Measurements from ENCODE around the gene SYCP2.

Gene SYCP2

GRCh38 chr20:59821201-59821600 lies 112.2 kb downstream of the SYCP2 start:
- TF ChIP-seq CTCF (IDR thresholded peaks at IDR 0.05; ENCODE audit: control insufficient read depth, insufficient read depth, low read depth, low read length, missing control alignments), result no peak
- DNase-seq (ENCODE audit: low read depth), result no peak
- no peak overlapping the region for H3K4me3 ChIP-seq (ENCODE audit: control insufficient read depth, low read depth, low read length)

- H3K4me3 ChIP-seq (ENCODE audit: control insufficient read depth, low read depth, low read length), result no peak overlapping the region
- no peak for TF ChIP-seq CTCF (IDR thresholded peaks at IDR 0.05; ENCODE audit: control insufficient read depth, insufficient read depth, low read depth, low read length, missing control alignments)
- DNase-seq (ENCODE audit: low read depth), result no peak
Observed at GRCh38 chr20:59820204-59821041, 113.0 kb downstream of the SYCP2 start.

- TF ChIP-seq CTCF (IDR thresholded peaks at IDR 0.05; ENCODE audit: control insufficient read depth, insufficient read depth, low read depth, low read length, missing control alignments), result no peak
- no peak for DNase-seq (ENCODE audit: low read depth)
- no peak overlapping the region for H3K4me3 ChIP-seq (ENCODE audit: control insufficient read depth, low read depth, low read length)
Observed at GRCh38 chr20:59819496-59820203, 113.8 kb downstream of the SYCP2 start.

GRCh38 chr20:59818911-59819310 lies 114.5 kb downstream of the SYCP2 start:
- no peak overlapping the region for H3K4me3 ChIP-seq (ENCODE audit: control insufficient read depth, low read depth, low read length)
- TF ChIP-seq CTCF (IDR thresholded peaks at IDR 0.05; ENCODE audit: control insufficient read depth, insufficient read depth, low read depth, low read length, missing control alignments), result no peak
- no peak for DNase-seq (ENCODE audit: low read depth)

GRCh38 chr20:59817846-59818615 lies 115.4 kb downstream of the SYCP2 start:
- DNase-seq (ENCODE audit: low read depth), result no peak
- H3K4me3 ChIP-seq (ENCODE audit: control insufficient read depth, low read depth, low read length), result no peak overlapping the region
- no peak for TF ChIP-seq CTCF (IDR thresholded peaks at IDR 0.05; ENCODE audit: control insufficient read depth, insufficient read depth, low read depth, low read length, missing control alignments)

GRCh38 chr20:59817406-59817805 lies 116.0 kb downstream of the SYCP2 start:
- H3K4me3 ChIP-seq (ENCODE audit: control insufficient read depth, low read depth, low read length), result no peak overlapping the region
- TF ChIP-seq CTCF (IDR thresholded peaks at IDR 0.05; ENCODE audit: control insufficient read depth, insufficient read depth, low read depth, low read length, missing control alignments), result no peak
- DNase-seq (ENCODE audit: low read depth), result no peak

Measured in AG09309 (cell line).